Erythroblast (primary cell): ENCODE results near the gene CADPS2.

Experiments
- GATA1 ChIP-seq: IDR thresholded peaks from 2 replicates; pipeline ENCODE4 v1.6.1; 2011; ENCODE audit warnings: low read depth, mild to moderate bottlenecking, control low read depth, low read length, moderate library complexity
- POLR2A ChIP-seq: IDR thresholded peaks from 2 replicates; pipeline ENCODE4 v1.6.1; 2011; ENCODE audit warnings: mild to moderate bottlenecking, low read length

- TF ChIP-seq POLR2A (no peak), GATA1 (no peak)
Observed at GRCh38 chr7:122403113-122403512, 483.1 kb downstream of the CADPS2 start.
